Peyer's patch (tissue), 4 donors: Measurements from ENCODE around the gene AFG3L2. TPM values are rescaled to one million over a fixed set of nuclear protein-coding genes. Genes with fewer than 3 reads are reported as not detected.

Experiments
- DNase-seq, 3 donors: peaks; one replicate each; pipeline ENCODE4 v3.0.0-alpha.2; 2017 to 2019
- H3K27ac ChIP-seq, 4 donors: fragments of 200-600 bp; sonication (generic); one replicate each; pipeline ENCODE4 v1.5.1; 2016 to 2019
- H3K27me3 ChIP-seq, 2 donors: fragments of 200-600 bp; sonication (generic); one replicate each; pipeline ENCODE4 v1.5.1; 2019
- H3K36me3 ChIP-seq, 3 donors: fragments of 200-600 bp; sonication (generic); one replicate each; pipeline ENCODE4 v1.5.1; 2016 to 2019
- H3K4me1 ChIP-seq, 4 donors: fragments of 200-600 bp; sonication (generic); one replicate each; pipeline ENCODE4 v1.5.1; 2016 to 2019
- H3K4me3 ChIP-seq, 4 donors: fragments of 200-600 bp; sonication (generic); 1 replicate in 3 of 4; 2 replicates in 1 of 4; pipeline ENCODE4 v1.5.1; 2016 to 2019; ENCODE audit warnings: mild to moderate bottlenecking in 1 of 4
- H3K9me3 ChIP-seq, 4 donors: fragments of 200-600 bp; sonication (generic); one replicate each; pipeline ENCODE4 v1.5.1; 2016 to 2019; ENCODE audit warnings: mild to moderate bottlenecking in 1 of 4
- CTCF ChIP-seq, 6 experiments: fragments of 450-650 bp in 4 of 6; fragments of 200-600 bp in 2 of 6; sonication (generic) in 1 of 6; IDR thresholded peaks; one replicate each; pipeline ENCODE4 v1.5.1; 2017 to 2019; ENCODE audit warnings: antibody characterized with exemption in 6 of 6, mild to moderate bottlenecking in 3 of 6, moderate library complexity in 1 of 6
- POLR2A ChIP-seq, 2 donors: fragments of 450-650 bp; IDR thresholded peaks; one replicate each; pipeline ENCODE4 v1.5.1; 2017; ENCODE audit warnings: antibody characterized with exemption in 2 of 2, mild to moderate bottlenecking in 2 of 2, moderate library complexity in 2 of 2
- total RNA-seq, 4 donors: library from RNA; depleted of rRNA; stranded (reverse); fragments of >200 nt; gene quantifications; one replicate each; pipeline ENCODE4 v1.1.0, GENCODE V29; 2016

The AFG3L2 gene
- total RNA-seq, 4 donors from 2014 or later: 47.9 to 111 (median 94.8) TPM

GRCh38 chr18:12342661-12343060 lies 34.4 kb downstream of the AFG3L2 start:
- no peak for TF ChIP-seq CTCF (IDR thresholded peaks at IDR 0.05)
- TF ChIP-seq POLR2A (IDR thresholded peaks at IDR 0.05): no peak
- Histone ChIP-seq H3K27me3 (no peaks in the 10 kb centered on the region), H3K27ac (no peak overlapping the region), H3K36me3 (peaks cover 0 to 96% (median 8%) of the 10 kb centered on the region in 3 donors), H3K4me1 (peaks cover 0 to 3% (median 0%) of the 10 kb centered on the region in 4 donors), H3K4me3 (no peak overlapping the region), H3K9me3 (no peaks in the 10 kb centered on the region)
- no peak for DNase-seq

DNA sequence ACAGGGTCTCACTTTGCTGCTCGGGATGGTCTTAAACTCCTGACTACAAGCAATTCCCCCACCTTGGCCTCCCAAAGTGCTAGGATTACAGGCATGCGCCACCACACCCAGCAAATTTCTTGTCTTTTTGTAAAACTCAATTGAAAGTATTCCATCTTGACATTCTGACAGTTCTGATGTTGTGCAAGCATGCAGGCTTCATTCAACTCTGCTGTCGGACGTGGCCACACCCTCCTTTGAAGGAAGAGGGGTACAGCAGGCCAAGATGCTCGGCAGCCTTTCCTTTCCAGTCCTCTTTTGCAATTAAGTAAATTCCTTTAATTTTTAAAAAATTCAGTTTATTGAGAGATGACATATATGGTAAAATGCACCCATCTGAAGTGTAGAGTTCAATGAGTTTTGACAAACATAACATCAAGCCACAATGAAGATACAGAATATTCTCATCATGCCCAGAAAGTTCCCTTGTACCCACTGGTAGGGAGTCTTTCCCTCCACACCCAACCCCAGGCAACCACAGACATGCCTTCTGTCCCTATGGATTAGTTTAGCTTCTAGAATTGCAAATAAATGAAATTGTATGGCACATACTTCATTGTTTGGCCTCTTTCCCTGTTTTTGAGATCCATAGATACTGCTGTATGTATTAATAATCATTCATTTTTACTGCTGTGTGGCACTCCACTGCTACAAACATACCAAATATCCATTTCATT lies 35.9 kb downstream of the AFG3L2 start:
- Histone ChIP-seq H3K4me3 (no peak overlapping the region), H3K36me3 (peaks cover 0 to 94% (median 8%) of the 10 kb centered on the region in 3 donors), H3K27ac (no peak overlapping the region), H3K27me3 (no peaks in the 10 kb centered on the region), H3K9me3 (no peaks in the 10 kb centered on the region), H3K4me1 (peaks cover 0 to 10% (median 0%) of the 10 kb centered on the region in 4 donors)
- no peak for DNase-seq
- TF ChIP-seq POLR2A (IDR thresholded peaks at IDR 0.05) (no peak), CTCF (IDR thresholded peaks at IDR 0.05) (no peak)

GRCh38 chr18:12338382-12338781 lies 38.6 kb downstream of the AFG3L2 start:
- DNase-seq: no peak
- TF ChIP-seq CTCF (IDR thresholded peaks at IDR 0.05) (no peak), POLR2A (IDR thresholded peaks at IDR 0.05) (no peak)
- H3K27me3 ChIP-seq: no peaks in the 10 kb centered on the region

GRCh38 chr18:12336887-12337286 lies 40.1 kb downstream of the AFG3L2 start:
- TF ChIP-seq POLR2A (IDR thresholded peaks at IDR 0.05) (no peak), CTCF (IDR thresholded peaks at IDR 0.05) (no peak)
- Histone ChIP-seq H3K4me1 (peaks cover 0 to 10% (median 0%) of the 10 kb centered on the region in 4 donors), H3K9me3 (no peaks in the 10 kb centered on the region), H3K36me3 (peaks cover 0 to 77% (median 0%) of the 10 kb centered on the region in 3 donors), H3K4me3 (no peak overlapping the region), H3K27ac (no peak overlapping the region), H3K27me3 (no peaks in the 10 kb centered on the region)
- no peak for DNase-seq

More at GRCh38 chr18:12338382-12338781, 38.6 kb downstream of the AFG3L2 start:
- H3K4me3 ChIP-seq: no peak overlapping the region
- H3K4me1 ChIP-seq: peaks cover 0 to 10% (median 0%) of the 10 kb centered on the region in 4 donors
- H3K9me3 ChIP-seq: no peaks in the 10 kb centered on the region
- H3K27ac ChIP-seq: no peak overlapping the region
- H3K36me3 ChIP-seq: peaks cover 0 to 92% (median 8%) of the 10 kb centered on the region in 3 donors

GRCh38 chr18:12336171-12336613 lies 40.8 kb downstream of the AFG3L2 start:
- Histone ChIP-seq H3K36me3 (peaks cover 0 to 71% (median 0%) of the 10 kb centered on the region in 3 donors), H3K4me3 (no peak overlapping the region), H3K27ac (no peak overlapping the region), H3K27me3 (no peaks in the 10 kb centered on the region), H3K4me1 (peaks cover 0 to 10% (median 0%) of the 10 kb centered on the region in 4 donors), H3K9me3 (no peaks in the 10 kb centered on the region)
- no peak for DNase-seq
- TF ChIP-seq POLR2A (IDR thresholded peaks at IDR 0.05) (no peak), CTCF (IDR thresholded peaks at IDR 0.05) (no peak)
